A549 (cell line): ENCODE data around the gene TSPEAR. TPM values are rescaled to one million over a fixed set of nuclear protein-coding genes. Genes with fewer than 3 reads are reported as not detected.

Source experiments
- ATAC-seq, 2 experiments: fragments of 200-7000 bp in 1 of 2; fragments of >200 bp in 1 of 2; cut with Nextera tagmentation in 1 of 2; cut with Tn5 transposase in 1 of 2; 3 replicates each; pipeline versions ENCODE4 v1.8.0 to v1.9.1; 2018 to 2020; ENCODE audit warnings: mild to moderate bottlenecking in 1 of 2, moderate library complexity in 1 of 2
- CTCF ChIA-PET: fragments of 300-600 bp; sonication (Branson Sonifier 250); formaldehyde crosslinking; extraction: SDS; loops from one replicate; lab custom pipeline; 2021; ENCODE audit warnings: antibody characterized with exemption, inconsistent platforms; lab: Yijun Ruan, JAX
- POLR2A ChIA-PET: fragments of 350-600 bp; formaldehyde crosslinking; extraction: SDS; loops from one replicate; lab custom pipeline; 2021; ENCODE audit warnings: antibody characterized with exemption, inconsistent platforms; lab: Yijun Ruan, JAX
- DNase-seq, 2 experiments: peaks; one replicate each; pipeline versions ENCODE4 v3.0.0 to v3.0.0-alpha.2; 2011 to 2016; ENCODE audit warnings: low read depth in 1 of 2, low spot score in 1 of 2
- FAIRE-seq: peaks from 2 replicates; lab custom pipeline; 2011; peaks lifted over from hg19 to GRCh38; lab: Jason Lieb, UNC
- H3K27ac ChIP-seq, 2 experiments: fragments of >200 bp; sonication (Bioruptor Twin); formaldehyde crosslinking; 3 replicates each; pipeline ENCODE4 v1.5.1; 2016 to 2017
- H3K4me1 ChIP-seq: fragments of >200 bp; sonication (Bioruptor Twin); formaldehyde crosslinking; 3 replicates; pipeline ENCODE4 v1.6.1; 2016
- H3K4me2 ChIP-seq: fragments of >200 bp; sonication (Bioruptor Twin); formaldehyde crosslinking; 3 replicates; pipeline ENCODE4 v1.6.1; 2016
- H3K4me3 ChIP-seq: fragments of >200 bp; sonication (Bioruptor Twin); formaldehyde crosslinking; 3 replicates; pipeline ENCODE4 v1.5.1; 2016
- H3K9me3 ChIP-seq: fragments of >200 bp; sonication (Bioruptor Twin); formaldehyde crosslinking; 3 replicates; pipeline ENCODE4 v1.6.1; 2016
- CBX2 ChIP-seq: fragments of 200-600 bp; sonication (generic); IDR thresholded peaks from 2 replicates; pipeline ENCODE4 v1.6.1; 2016; ENCODE audit warnings: low read depth, mild to moderate bottlenecking, borderline replicate concordance
- EHF ChIP-seq: fragments of 250-450 bp; sonication (Bioruptor Pico); IDR thresholded peaks from 2 replicates; pipeline ENCODE4 v1.5.0; 2020; ENCODE audit warnings: mild to moderate bottlenecking
- ESRRA ChIP-seq: fragments of 150-350 bp; IDR thresholded peaks from 2 replicates; pipeline ENCODE4 v1.6.1; 2014; ENCODE audit warnings: mild to moderate bottlenecking, low read length, borderline replicate concordance
- FOSL2 ChIP-seq, 2 experiments: fragments of 450-650 bp in 1 of 2; fragments of >200 bp in 1 of 2; sonication (Bioruptor Twin) in 1 of 2; formaldehyde crosslinking; IDR thresholded peaks; 2 replicates each; pipeline versions ENCODE4 v1.5.0 to v1.6.1; 2016 to 2020; ENCODE audit warnings: mild to moderate bottlenecking in 1 of 2, moderate library complexity in 1 of 2
- FOXS1 ChIP-seq: fragments of 250-450 bp; sonication (Bioruptor Pico); IDR thresholded peaks from 2 replicates; pipeline ENCODE4 v1.5.0; 2020; ENCODE audit warnings: mild to moderate bottlenecking, moderate library complexity
- GATA3 ChIP-seq: IDR thresholded peaks from 2 replicates; pipeline ENCODE4 v1.6.1; 2012; ENCODE audit warnings: borderline replicate concordance
- HDAC2 ChIP-seq: fragments of 200-600 bp; sonication (generic); IDR thresholded peaks from 2 replicates; pipeline ENCODE4 v1.6.1; 2016
- JUN ChIP-seq, 2 experiments: fragments of >200 bp; sonication (Bioruptor Twin); formaldehyde crosslinking; IDR thresholded peaks; 2 replicates in 1 of 2; 3 replicates in 1 of 2; pipeline ENCODE4 v1.6.1; 2016 to 2017
- KDM1A ChIP-seq: fragments of 200-600 bp; sonication (generic); IDR thresholded peaks from 2 replicates; pipeline ENCODE4 v1.6.1; 2016; ENCODE audit warnings: low read depth, mild to moderate bottlenecking
- KDM5A ChIP-seq: fragments of 200-600 bp; sonication (generic); IDR thresholded peaks from 2 replicates; pipeline ENCODE4 v1.6.1; 2016; ENCODE audit warnings: antibody characterized with exemption, mild to moderate bottlenecking
- MAFK ChIP-seq: fragments of 450-650 bp; IDR thresholded peaks from 2 replicates; pipeline ENCODE4 v1.6.1; 2014; ENCODE audit not compliant: partially characterized antibody
- NPAS2 ChIP-seq: fragments of 250-450 bp; sonication (Bioruptor Pico); IDR thresholded peaks from 2 replicates; pipeline ENCODE4 v1.8.0; 2022; ENCODE audit warnings: mild to moderate bottlenecking, moderate library complexity, borderline replicate concordance
- NR3C1 ChIP-seq: fragments of >200 bp; sonication (Bioruptor Twin); formaldehyde crosslinking; IDR thresholded peaks from 3 replicates; pipeline ENCODE4 v1.6.1; 2017
- RNF2 ChIP-seq: fragments of 200-600 bp; sonication (generic); IDR thresholded peaks from 2 replicates; pipeline ENCODE4 v1.6.1; 2016; ENCODE audit warnings: low read depth, mild to moderate bottlenecking, antibody characterized with exemption, moderate library complexity, borderline replicate concordance
- SREBF2 ChIP-seq: fragments of 450-650 bp; IDR thresholded peaks from 2 replicates; pipeline ENCODE4 v1.6.1; 2014; ENCODE audit warnings: mild to moderate bottlenecking, moderate library complexity
- TFCP2L1 ChIP-seq: fragments of 250-450 bp; sonication (Bioruptor Pico); IDR thresholded peaks from 2 replicates; pipeline ENCODE4 v1.5.0; 2021; ENCODE audit warnings: mild to moderate bottlenecking
- ZC3H11A ChIP-seq: fragments of 450-650 bp; IDR thresholded peaks from 2 replicates; pipeline ENCODE4 v1.6.1; 2014; ENCODE audit warnings: antibody characterized with exemption, mild to moderate bottlenecking
- WGBS: methylation state at CpG from one replicate; pipeline ENCODE4 v1.1.6; 2017; ENCODE audit errors: missing lambda C conversion rate; 5-methylcytosine and 5-hydroxymethylcytosine counted together
- polyA plus RNA-seq, 4 experiments: library from polyadenylated mRNA; depleted of rRNA in 3 of 4; stranded (reverse); fragments of >200 nt; fragmentation: RNase III in 1 of 4; extraction: RNeasy Plus Mini Kit Qiagen cat#74134 plus additional on column Dnase treatment in 1 of 4; gene quantifications; 2 replicates in 3 of 4; 3 replicates in 1 of 4; pipeline ENCODE4 v1.2.3, GENCODE V29; 2011 to 2017
- TF ChIP-seq, protein P1 (sequence below): IDR thresholded peaks from 2 replicates; pipeline ENCODE4 v1.6.1; 2012
- TF ChIP-seq, protein P2 (sequence below): fragments of >200 bp; sonication (Bioruptor Twin); formaldehyde crosslinking; IDR thresholded peaks from 3 replicates; pipeline ENCODE4 v1.5.1; 2016
- TF ChIP-seq, protein P3 (sequence below): fragments of >200 bp; sonication (Bioruptor Twin); formaldehyde crosslinking; IDR thresholded peaks from 2 replicates; pipeline ENCODE4 v1.6.1; 2016
- TF ChIP-seq, protein P4 (sequence below): fragments of 200-600 bp; sonication (generic); IDR thresholded peaks from 2 replicates; pipeline ENCODE4 v1.6.1; 2016; ENCODE audit warnings: antibody characterized with exemption, mild to moderate bottlenecking, moderate library complexity

The TSPEAR gene
- polyA plus RNA-seq, 2 of the 4 experiments (the other 2 are of a cell fraction), result not detected

DNA sequence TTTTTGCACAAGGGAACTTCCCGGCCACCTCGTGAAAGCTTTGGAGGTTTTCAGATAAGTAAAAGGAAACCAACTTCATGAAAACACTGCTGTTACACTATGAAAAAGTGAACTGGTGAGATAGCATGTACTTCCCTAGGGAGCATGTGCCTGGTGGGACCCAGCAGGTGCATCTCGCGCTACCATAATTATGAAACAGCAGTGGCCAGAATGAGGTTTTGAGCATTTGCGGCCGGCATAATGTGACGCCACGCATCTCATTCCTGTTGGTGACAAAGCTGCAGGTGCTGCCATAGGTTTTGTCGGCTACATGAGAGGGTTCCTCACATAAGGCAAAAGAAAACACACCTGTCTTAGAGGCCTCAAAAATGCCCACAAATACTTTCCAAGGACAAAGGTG is 154.5 kb downstream of the TSPEAR start:
- no peak for FAIRE-seq
- H3K9me3 ChIP-seq, result no peaks in the 10 kb centered on the region
- no peak overlapping the region for H3K27ac ChIP-seq
- no peak for DNase-seq
- CTCF ChIA-PET, result interaction anchor here (0.7 to 0.8 kb wide), 2 partner anchors 23 to 41 kb away, joined by 3 to 4 read pairs; partner anchors contain the start of gene KRTAP10-5
- no peaks in the 10 kb centered on the region for H3K4me1 ChIP-seq
- POLR2A ChIA-PET, result no interaction called here
- H3K4me3 ChIP-seq, result no peak overlapping the region
- no peak for ATAC-seq
- TF ChIP-seq FOXS1 (CRISPR knock-in tag), result no peak
- TF ChIP-seq, protein P1, sequence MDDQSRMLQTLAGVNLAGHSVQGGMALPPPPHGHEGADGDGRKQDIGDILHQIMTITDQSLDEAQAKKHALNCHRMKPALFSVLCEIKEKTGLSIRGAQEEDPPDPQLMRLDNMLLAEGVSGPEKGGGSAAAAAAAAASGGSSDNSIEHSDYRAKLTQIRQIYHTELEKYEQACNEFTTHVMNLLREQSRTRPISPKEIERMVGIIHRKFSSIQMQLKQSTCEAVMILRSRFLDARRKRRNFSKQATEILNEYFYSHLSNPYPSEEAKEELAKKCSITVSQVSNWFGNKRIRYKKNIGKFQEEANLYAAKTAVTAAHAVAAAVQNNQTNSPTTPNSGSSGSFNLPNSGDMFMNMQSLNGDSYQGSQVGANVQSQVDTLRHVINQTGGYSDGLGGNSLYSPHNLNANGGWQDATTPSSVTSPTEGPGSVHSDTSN, result no peak
- TF ChIP-seq NR3C1, result no peak
- no peak for TF ChIP-seq CBX2
- TF ChIP-seq EHF (CRISPR knock-in tag), result no peak
- no peak for TF ChIP-seq ZC3H11A
- no peak for TF ChIP-seq NPAS2
- H3K4me2 ChIP-seq, result no peak overlapping the region
- 77% methylated on average over 9 of the region's 9 CpGs for WGBS

DNA sequence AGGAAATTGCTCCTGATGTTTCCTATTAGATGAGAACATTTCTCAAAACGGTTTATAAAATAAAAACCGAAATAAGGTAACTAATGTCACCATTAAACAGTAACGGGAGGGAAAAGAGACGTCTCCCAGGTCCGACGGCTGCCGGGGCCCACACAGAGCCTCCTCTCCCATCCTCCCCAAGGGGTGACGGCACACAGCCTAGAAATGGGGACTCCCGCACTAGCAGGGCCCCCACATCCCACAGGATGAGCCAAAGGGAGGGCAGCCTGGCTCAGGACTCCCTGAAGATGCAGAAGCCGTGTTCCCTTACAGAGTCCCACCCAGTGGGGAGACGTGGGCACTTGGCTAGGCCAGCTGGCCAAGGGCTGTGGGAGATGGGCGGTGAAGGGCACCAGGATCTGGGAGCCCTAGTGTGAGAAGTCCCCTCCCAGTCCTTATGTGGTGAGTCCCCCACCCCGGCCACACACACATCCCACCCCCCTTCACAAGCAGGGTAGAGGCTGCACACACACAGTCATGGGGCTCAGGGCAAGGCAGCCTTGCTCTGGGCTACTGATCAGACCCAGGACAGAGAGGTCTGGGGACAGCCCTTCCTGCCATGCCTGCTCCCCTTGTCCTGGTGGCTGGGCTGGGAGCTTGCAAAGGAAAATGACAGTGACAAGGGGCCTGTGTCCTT is 156.0 kb downstream of the TSPEAR start:
- DNase-seq, result no peak
- no peak overlapping the region for H3K4me2 ChIP-seq
- H3K27ac ChIP-seq, result no peak overlapping the region
- H3K9me3 ChIP-seq, result no peaks in the 10 kb centered on the region
- FAIRE-seq, result no peak
- ATAC-seq, result no peak
- 57% methylated on average over 10 of the region's 13 CpGs for WGBS
- POLR2A ChIA-PET, result no interaction called here
- H3K4me1 ChIP-seq, result no peaks in the 10 kb centered on the region
- TF ChIP-seq, protein P2, sequence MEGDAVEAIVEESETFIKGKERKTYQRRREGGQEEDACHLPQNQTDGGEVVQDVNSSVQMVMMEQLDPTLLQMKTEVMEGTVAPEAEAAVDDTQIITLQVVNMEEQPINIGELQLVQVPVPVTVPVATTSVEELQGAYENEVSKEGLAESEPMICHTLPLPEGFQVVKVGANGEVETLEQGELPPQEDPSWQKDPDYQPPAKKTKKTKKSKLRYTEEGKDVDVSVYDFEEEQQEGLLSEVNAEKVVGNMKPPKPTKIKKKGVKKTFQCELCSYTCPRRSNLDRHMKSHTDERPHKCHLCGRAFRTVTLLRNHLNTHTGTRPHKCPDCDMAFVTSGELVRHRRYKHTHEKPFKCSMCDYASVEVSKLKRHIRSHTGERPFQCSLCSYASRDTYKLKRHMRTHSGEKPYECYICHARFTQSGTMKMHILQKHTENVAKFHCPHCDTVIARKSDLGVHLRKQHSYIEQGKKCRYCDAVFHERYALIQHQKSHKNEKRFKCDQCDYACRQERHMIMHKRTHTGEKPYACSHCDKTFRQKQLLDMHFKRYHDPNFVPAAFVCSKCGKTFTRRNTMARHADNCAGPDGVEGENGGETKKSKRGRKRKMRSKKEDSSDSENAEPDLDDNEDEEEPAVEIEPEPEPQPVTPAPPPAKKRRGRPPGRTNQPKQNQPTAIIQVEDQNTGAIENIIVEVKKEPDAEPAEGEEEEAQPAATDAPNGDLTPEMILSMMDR, result no peak
- TF ChIP-seq, protein P3, sequence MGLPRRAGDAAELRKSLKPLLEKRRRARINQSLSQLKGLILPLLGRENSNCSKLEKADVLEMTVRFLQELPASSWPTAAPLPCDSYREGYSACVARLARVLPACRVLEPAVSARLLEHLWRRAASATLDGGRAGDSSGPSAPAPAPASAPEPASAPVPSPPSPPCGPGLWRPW, result no peak
- TF ChIP-seq MAFK (no peak), KDM5A (no peak), SREBF2 (no peak)
- TF ChIP-seq, protein P4, sequence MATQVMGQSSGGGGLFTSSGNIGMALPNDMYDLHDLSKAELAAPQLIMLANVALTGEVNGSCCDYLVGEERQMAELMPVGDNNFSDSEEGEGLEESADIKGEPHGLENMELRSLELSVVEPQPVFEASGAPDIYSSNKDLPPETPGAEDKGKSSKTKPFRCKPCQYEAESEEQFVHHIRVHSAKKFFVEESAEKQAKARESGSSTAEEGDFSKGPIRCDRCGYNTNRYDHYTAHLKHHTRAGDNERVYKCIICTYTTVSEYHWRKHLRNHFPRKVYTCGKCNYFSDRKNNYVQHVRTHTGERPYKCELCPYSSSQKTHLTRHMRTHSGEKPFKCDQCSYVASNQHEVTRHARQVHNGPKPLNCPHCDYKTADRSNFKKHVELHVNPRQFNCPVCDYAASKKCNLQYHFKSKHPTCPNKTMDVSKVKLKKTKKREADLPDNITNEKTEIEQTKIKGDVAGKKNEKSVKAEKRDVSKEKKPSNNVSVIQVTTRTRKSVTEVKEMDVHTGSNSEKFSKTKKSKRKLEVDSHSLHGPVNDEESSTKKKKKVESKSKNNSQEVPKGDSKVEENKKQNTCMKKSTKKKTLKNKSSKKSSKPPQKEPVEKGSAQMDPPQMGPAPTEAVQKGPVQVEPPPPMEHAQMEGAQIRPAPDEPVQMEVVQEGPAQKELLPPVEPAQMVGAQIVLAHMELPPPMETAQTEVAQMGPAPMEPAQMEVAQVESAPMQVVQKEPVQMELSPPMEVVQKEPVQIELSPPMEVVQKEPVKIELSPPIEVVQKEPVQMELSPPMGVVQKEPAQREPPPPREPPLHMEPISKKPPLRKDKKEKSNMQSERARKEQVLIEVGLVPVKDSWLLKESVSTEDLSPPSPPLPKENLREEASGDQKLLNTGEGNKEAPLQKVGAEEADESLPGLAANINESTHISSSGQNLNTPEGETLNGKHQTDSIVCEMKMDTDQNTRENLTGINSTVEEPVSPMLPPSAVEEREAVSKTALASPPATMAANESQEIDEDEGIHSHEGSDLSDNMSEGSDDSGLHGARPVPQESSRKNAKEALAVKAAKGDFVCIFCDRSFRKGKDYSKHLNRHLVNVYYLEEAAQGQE, result no peak
- TF ChIP-seq, all 56 proteins: peak for 0
- CTCF ChIA-PET, result no interaction called here
- H3K4me3 ChIP-seq, result no peak overlapping the region

DNA sequence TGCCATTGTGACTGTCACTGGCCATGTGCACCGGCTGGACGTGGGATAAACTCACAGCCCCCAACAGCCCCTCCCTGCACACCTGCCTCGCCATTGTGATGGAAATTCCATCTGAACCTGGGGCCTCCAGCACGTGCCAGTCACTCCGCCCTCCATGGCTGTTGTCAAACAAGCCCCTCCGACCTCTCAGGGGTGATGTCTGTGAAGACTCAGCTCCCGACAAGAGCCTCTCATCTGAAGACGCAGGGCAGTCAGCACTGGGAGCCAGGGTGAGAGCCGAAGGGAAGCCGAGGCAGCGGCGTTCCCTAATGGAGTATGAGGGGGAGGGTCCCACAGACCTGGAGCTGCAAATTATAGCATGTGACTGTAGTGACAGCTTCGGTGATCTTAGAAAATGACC is 158.7 kb downstream of the TSPEAR start:
- POLR2A ChIA-PET, result no interaction called here
- FAIRE-seq (no peak), DNase-seq (no peak), ATAC-seq (no peak)
- no peaks in the 10 kb centered on the region; the same call in 2 of the 3 replicates for H3K9me3 ChIP-seq
- no peak overlapping the region for H3K4me2 ChIP-seq
- WGBS, result 69% methylated on average over 12 of the region's 13 CpGs
- TF ChIP-seq KDM1A (no peak), JUN (IDR thresholded peaks at IDR 0.05) (no peak), HDAC2 (no peak), GATA3 (no peak), NPAS2 (no peak), FOSL2 (IDR thresholded peaks at IDR 0.05) (no peak), FOSL2 (CRISPR knock-in tag; IDR thresholded peaks at IDR 0.05) (no peak), TFCP2L1 (no peak), RNF2 (no peak), ESRRA (no peak)
- TF ChIP-seq, protein P2, result no peak
- H3K27ac ChIP-seq, result no peak overlapping the region
- CTCF ChIA-PET, result no interaction called here
- no peaks in the 10 kb centered on the region for H3K4me1 ChIP-seq
- H3K4me3 ChIP-seq, result no peak overlapping the region
